ENCODE results near the gene C19orf38. TPM values are rescaled to one million over a fixed set of nuclear protein-coding genes. Genes with fewer than 3 reads are reported as not detected.

C19orf38 gene
- total RNA-seq (2014; rRNA removed; shearing (Covaris generic)): 0.78 TPM in 1 of 2 replicates, not detected in the other
- polyA plus RNA-seq (2016; fragmentation: Nextera tagmentation; extraction: Ambion mirVana): 0.43 and 0.45 TPM in 2 replicates
- long read RNA-seq: 0 reads

DNA sequence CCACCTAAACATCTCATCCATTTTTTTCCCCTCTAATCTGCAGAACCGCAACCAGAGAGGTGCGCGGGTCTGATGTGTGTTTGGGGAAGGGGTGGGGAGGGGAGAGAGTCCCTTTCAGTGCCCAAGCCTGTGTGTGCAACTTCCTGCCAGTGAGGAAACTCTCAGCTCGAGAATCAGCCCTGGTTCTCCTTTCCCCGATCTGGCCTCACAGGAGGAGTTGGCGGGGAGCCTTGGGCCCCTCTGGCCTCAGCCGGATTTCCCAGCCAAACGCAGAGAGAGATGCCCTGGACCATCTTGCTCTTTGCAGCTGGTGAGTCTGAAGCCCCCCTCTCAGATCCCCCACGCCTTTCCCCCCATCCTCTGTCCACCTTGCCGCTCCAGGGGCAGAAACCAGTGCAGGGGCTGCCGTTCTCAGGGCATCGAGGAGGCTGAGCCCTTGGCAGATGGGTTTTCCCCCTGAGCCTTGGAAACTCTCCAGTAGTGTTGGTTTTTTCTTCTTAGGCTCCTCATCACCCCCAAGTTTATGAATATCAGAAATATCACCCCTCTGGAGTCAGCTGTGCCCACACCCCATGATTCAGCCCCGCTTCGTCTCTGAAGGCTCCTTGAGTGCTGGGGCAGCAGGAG, at the start of gene C19orf38:
TSS of gene C19orf38 (plus strand) at position 186 of the 627 bp plus-strand sequence. CDS start at position 280, 94 bp downstream.
- H3K79me2 ChIP-seq (replicated peaks; ENCODE audit: insufficient read depth): no peaks in the 10 kb centered on the region
- H3F3A ChIP-seq (replicated peaks; ENCODE audit: low read depth): no peaks in the 10 kb centered on the region
- no peak for ATAC-seq
- Mint-ChIP-seq H3K4me1 (no peaks in the 10 kb centered on the region), H3K9me3 (peaks cover 15% of the 10 kb centered on the region), H3K36me3 (ENCODE audit: low read depth) (no peaks in the 10 kb centered on the region; the same call in 2 of the 3 replicates), H3K4me3 (no peak within 1 kb of the TSS), H3K27me3 (ENCODE audit: insufficient read depth, low read depth, poor library complexity) (peaks cover 13% of the 10 kb centered on the region), H3K27ac (no peak within 1 kb of the TSS)
- H3K4me3 ChIP-seq: no peak within 1 kb of the TSS
- no peak for DNase-seq (ENCODE audit: low spot score)
- no peak within 1 kb of the TSS for H3K27ac ChIP-seq (ENCODE audit: low read depth)
- H3K4me2 ChIP-seq: no peak within 1 kb of the TSS
- H2AFZ ChIP-seq: no peak within 1 kb of the TSS
- no peaks in the 10 kb centered on the region for H3K36me3 ChIP-seq (ENCODE audit: insufficient read depth)
- H3K4me1 ChIP-seq (ENCODE audit: insufficient read depth): no peaks in the 10 kb centered on the region
- no peaks in the 10 kb centered on the region for H4K20me1 ChIP-seq (replicated peaks; ENCODE audit: insufficient read depth)
- H3K9me2 ChIP-seq (ENCODE audit: insufficient read depth): no peaks in the 10 kb centered on the region; the same call in 1 of the 2 replicates
- no peaks in the 10 kb centered on the region for H3K27me3 ChIP-seq (ENCODE audit: insufficient read depth)
- no peak for TF ChIP-seq ETS1 (IDR thresholded peaks at IDR 0.05)
- TF ChIP-seq JUNB (IDR thresholded peaks at IDR 0.05; ENCODE audit: unreplicated experiment): no peak
- TF ChIP-seq CREB1 (CRISPR knock-in tag; IDR thresholded peaks at IDR 0.05; ENCODE audit: low read depth): no peak
- no peak for TF ChIP-seq POLR2AphosphoS5 (IDR thresholded peaks at IDR 0.05; ENCODE audit: low read depth)
- TF ChIP-seq, protein P1, sequence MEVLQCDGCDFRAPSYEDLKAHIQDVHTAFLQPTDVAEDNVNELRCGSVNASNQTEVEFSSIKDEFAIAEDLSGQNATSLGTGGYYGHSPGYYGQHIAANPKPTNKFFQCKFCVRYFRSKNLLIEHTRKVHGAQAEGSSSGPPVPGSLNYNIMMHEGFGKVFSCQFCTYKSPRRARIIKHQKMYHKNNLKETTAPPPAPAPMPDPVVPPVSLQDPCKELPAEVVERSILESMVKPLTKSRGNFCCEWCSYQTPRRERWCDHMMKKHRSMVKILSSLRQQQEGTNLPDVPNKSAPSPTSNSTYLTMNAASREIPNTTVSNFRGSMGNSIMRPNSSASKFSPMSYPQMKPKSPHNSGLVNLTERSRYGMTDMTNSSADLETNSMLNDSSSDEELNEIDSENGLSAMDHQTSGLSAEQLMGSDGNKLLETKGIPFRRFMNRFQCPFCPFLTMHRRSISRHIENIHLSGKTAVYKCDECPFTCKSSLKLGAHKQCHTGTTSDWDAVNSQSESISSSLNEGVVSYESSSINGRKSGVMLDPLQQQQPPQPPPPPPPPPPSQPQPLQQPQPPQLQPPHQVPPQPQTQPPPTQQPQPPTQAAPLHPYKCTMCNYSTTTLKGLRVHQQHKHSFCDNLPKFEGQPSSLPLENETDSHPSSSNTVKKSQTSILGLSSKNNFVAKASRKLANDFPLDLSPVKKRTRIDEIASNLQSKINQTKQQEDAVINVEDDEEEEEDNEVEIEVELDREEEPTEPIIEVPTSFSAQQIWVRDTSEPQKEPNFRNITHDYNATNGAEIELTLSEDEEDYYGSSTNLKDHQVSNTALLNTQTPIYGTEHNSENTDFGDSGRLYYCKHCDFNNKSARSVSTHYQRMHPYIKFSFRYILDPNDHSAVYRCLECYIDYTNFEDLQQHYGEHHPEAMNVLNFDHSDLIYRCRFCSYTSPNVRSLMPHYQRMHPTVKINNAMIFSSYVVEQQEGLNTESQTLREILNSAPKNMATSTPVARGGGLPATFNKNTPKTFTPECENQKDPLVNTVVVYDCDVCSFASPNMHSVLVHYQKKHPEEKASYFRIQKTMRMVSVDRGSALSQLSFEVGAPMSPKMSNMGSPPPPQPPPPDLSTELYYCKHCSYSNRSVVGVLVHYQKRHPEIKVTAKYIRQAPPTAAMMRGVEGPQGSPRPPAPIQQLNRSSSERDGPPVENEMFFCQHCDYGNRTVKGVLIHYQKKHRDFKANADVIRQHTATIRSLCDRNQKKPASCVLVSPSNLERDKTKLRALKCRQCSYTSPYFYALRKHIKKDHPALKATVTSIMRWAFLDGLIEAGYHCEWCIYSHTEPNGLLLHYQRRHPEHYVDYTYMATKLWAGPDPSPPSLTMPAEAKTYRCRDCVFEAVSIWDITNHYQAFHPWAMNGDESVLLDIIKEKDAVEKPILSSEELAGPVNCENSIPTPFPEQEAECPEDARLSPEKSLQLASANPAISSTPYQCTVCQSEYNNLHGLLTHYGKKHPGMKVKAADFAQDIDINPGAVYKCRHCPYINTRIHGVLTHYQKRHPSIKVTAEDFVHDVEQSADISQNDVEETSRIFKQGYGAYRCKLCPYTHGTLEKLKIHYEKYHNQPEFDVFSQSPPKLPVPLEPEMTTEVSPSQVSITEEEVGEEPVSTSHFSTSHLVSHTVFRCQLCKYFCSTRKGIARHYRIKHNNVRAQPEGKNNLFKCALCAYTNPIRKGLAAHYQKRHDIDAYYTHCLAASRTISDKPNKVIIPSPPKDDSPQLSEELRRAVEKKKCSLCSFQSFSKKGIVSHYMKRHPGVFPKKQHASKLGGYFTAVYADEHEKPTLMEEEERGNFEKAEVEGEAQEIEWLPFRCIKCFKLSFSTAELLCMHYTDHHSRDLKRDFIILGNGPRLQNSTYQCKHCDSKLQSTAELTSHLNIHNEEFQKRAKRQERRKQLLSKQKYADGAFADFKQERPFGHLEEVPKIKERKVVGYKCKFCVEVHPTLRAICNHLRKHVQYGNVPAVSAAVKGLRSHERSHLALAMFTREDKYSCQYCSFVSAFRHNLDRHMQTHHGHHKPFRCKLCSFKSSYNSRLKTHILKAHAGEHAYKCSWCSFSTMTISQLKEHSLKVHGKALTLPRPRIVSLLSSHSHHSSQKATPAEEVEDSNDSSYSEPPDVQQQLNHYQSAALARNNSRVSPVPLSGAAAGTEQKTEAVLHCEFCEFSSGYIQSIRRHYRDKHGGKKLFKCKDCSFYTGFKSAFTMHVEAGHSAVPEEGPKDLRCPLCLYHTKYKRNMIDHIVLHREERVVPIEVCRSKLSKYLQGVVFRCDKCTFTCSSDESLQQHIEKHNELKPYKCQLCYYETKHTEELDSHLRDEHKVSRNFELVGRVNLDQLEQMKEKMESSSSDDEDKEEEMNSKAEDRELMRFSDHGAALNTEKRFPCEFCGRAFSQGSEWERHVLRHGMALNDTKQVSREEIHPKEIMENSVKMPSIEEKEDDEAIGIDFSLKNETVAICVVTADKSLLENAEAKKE (CRISPR knock-in tag; IDR thresholded peaks at IDR 0.05): no peak
- TF ChIP-seq CTCF (conservative IDR thresholded peaks at IDR 0.05; ENCODE audit: low read depth in 2 of 2): no peak
